GM20000 (cell line): ENCODE results near the gene NAT8L.

Experiments
- DNase-seq: peaks from one replicate; pipeline ENCODE4 v3.0.0; 2012; ENCODE audit warnings: low spot score
- TF ChIP-seq, protein P1 (sequence below): IDR thresholded peaks from 2 replicates; pipeline ENCODE4 v1.5.1; 2012; ENCODE audit warnings: mild to moderate bottlenecking, control low read depth; ENCODE audit errors: extremely low read depth, missing control alignments

The NAT8L gene

DNA sequence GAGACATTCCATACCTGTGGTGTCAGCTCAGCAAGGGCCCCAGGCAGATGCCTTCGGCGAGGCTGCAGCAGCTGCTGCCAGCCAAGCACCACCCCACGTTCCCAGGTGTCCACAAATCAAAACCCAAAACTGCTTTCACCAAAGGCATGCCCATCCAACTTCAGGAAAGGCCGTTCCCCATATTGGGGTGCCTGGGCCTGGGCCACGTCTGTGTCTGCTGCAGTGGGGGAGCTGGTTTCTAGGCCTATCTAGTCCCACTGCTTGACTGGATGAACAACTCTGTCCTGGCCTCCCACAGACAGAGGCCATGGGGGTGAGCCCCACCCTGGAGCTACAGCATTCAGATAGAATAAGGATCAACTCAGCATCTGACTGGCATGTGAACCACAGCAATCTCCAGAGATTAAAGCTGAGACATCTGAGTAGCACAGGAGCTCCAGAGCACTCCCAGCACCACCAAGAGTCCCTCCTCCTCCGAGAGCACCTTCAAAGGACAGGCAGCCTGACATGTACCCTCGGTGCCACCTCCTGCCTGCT lies 37.0 kb downstream of the NAT8L start:
- no peak for DNase-seq
- TF ChIP-seq, protein P1, sequence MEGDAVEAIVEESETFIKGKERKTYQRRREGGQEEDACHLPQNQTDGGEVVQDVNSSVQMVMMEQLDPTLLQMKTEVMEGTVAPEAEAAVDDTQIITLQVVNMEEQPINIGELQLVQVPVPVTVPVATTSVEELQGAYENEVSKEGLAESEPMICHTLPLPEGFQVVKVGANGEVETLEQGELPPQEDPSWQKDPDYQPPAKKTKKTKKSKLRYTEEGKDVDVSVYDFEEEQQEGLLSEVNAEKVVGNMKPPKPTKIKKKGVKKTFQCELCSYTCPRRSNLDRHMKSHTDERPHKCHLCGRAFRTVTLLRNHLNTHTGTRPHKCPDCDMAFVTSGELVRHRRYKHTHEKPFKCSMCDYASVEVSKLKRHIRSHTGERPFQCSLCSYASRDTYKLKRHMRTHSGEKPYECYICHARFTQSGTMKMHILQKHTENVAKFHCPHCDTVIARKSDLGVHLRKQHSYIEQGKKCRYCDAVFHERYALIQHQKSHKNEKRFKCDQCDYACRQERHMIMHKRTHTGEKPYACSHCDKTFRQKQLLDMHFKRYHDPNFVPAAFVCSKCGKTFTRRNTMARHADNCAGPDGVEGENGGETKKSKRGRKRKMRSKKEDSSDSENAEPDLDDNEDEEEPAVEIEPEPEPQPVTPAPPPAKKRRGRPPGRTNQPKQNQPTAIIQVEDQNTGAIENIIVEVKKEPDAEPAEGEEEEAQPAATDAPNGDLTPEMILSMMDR = no peak

DNA sequence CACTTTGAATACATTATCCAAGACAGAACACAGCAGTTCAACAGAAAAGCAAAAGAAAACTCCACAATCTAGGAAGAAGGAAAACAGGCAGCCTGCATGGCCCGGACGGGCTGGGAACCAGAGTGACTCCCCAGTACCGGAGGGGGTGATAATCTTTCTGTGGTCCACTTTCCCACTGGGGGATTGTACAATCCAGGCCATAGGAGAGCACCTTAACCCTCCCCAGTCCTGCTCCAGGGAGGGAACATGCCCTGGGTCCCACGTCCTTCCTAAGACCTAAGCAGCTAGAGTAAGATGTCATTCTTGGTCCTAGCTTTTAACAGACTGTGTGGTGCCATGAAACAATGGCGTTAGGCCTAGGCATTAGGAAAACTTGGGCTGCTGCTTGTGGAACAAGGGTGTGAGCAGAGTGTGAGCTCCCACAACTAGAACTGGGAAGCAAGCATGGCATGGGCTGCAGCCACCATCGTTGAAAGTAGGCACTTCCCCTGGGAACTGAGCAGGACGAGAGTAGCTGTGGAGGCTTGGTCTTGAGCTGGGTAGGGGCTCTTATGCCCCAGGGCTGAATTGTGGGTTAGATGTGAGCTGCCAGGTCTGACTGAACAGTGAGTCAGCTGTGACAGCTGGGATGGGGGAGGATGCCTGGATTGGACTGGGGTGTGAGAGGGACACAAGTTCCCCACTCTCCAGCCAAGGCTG lies 42.4 kb downstream of the NAT8L start:
- TF ChIP-seq, protein P1 = no peak
- no peak for DNase-seq

DNA sequence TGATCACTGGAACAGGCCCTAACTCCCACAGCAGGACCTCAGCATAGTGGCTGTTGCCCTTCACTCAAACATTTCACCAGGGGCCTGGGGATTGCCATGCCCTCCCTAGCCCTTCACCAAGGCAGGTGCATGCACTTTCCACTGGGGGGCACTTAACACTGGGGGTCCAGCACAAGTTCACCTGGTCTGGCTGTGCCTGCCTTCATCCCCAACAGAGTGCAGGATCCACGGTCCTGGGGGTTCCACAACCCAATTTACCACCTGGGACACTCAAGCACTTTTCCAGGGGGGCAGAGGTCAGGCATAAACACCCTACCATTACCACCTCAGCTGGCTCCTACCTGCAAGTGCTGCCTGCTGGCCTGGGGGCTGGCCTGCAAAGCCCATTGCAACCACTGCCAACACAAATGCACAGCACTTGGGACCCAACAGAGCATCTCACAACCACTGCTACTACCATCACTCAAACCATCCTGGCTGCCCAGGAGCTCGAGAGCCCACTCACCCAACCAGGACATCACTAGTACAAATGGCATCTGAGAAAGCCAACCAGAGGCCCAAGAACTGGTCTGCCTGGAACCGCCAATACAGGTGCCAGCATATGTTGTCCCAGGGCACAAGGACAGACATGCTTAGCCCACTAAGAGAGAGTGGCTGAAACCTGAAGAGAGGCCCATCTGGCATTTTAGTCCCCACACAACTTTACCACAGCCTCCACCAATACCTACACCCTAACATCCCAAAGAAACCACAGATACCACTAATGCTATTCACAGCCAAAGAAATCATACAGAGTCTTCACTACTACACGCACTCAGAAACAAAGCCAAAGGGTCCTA lies 43.1 kb downstream of the NAT8L start:
- no peak for DNase-seq
- TF ChIP-seq, protein P1 = no peak

DNA sequence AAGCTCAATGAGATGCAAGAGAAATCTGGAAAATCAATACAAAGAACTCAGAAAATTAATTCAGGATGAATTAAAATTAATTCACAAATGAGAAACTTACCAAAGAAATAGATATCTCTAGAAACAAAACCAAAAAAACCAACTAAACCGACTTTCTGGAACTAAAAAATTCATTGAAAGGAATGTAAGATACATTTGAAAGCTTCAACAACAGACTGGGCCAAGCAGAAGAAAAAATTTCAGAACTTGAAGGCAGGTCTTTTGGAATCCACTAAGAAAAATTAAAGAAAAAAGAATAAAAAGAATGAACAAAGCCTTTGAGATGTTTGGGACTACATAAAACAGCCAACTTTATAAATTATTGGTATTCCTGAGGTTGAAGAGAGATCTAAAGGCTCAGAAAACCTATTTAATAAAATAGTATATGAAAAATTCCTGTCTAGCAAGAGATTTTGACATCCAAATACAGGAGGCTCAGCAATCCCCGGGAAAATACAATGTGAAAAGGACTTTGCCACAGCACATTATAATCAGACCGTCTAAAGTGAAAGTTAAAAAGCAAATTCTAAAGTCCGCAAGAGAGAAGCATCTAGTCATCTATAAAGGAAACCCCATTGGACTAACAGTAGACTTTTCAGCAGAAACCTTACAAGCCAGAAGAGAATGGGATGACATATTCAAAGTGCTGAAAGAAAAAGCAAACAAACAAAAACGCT lies 44.2 kb downstream of the NAT8L start:
- TF ChIP-seq, protein P1 = no peak
- DNase-seq = no peak

DNA sequence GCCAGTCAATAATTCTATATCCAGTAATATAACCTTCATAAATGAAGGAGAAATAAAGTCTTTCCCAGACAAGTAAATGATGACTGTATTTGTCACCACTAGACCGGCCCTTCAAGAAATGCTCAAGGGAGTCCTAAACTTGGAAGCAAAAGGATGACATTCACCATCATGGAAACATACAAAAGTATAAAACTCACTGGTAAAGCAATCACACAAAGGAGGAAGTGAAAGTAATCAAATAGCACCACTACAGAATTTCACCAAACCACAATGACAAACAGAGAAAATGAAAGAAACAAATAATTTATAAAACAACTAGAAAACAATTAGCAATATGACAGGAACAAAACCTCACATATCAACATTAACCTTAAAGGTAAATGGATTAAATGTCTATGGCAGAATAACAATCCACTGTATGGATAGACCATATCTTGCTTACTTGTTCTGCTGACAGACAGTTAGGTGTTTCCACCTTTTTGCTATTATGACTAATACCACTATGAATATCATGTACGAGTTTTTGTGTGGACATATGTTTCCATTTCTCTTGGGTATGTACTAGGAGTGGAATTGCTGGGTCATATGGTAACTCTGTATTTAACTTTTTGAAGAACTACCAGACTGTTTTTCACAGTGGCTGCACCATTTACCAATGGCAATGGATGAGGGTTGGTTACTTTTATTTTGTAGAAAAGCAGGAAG lies 44.9 kb downstream of the NAT8L start:
- DNase-seq = no peak
- TF ChIP-seq, protein P1 = no peak

GRCh38 chr4:2104556-2105345 lies 45.6 kb downstream of the NAT8L start:
- DNase-seq = no peak
- TF ChIP-seq, protein P1 = no peak
